Neural cell (in vitro differentiated cells): ENCODE measurements around the gene ADGRA1. TPM values are rescaled to one million over a fixed set of nuclear protein-coding genes. Genes with fewer than 3 reads are reported as not detected.

Experiments
- H2AFZ ChIP-seq: fragments of 200-600, 300-800 bp; sonication (generic), shearing (Covaris generic); 2 replicates; pipeline ENCODE4 v1.6.0; 2014; ENCODE audit warnings: low read depth, mild to moderate bottlenecking, antibody characterized with exemption, low read length, moderate library complexity
- H3F3A ChIP-seq: fragments of 200-600 bp; shearing (Covaris generic); 2 replicates; pipeline ENCODE4 v1.6.1; 2016; ENCODE audit warnings: mild to moderate bottlenecking, moderate library complexity, mixed read lengths, antibody characterized with exemption, low read length; ENCODE audit not compliant: insufficient read depth, poor library complexity, severe bottlenecking
- H3K27ac ChIP-seq: fragments of 200-600, 300-800 bp; sonication (generic), shearing (Covaris generic); 2 replicates; pipeline ENCODE4 v1.5.1; 2014; ENCODE audit warnings: mild to moderate bottlenecking, low read length, moderate library complexity
- H3K27me3 ChIP-seq: fragments of 300-800, 200-600 bp; sonication (generic), shearing (Covaris generic); 2 replicates; pipeline ENCODE4 v1.6.0; 2014; ENCODE audit warnings: mild to moderate bottlenecking, low read depth, low read length, moderate library complexity; ENCODE audit not compliant: insufficient read depth
- H3K36me3 ChIP-seq: fragments of 300-800, 200-600 bp; sonication (generic), shearing (Covaris generic); 2 replicates; pipeline ENCODE4 v1.5.1; 2014; ENCODE audit warnings: mild to moderate bottlenecking, antibody characterized with exemption, low read length, moderate library complexity; ENCODE audit not compliant: insufficient read depth
- H3K4me2 ChIP-seq: fragments of 300-800, 200-600 bp; sonication (generic), shearing (Covaris generic); 2 replicates; pipeline ENCODE4 v1.6.0; 2014; ENCODE audit warnings: mild to moderate bottlenecking, low read length
- H3K4me3 ChIP-seq: fragments of 300-800, 200-600 bp; sonication (generic), shearing (Covaris generic); 2 replicates; pipeline ENCODE4 v1.5.1; 2014; ENCODE audit warnings: mild to moderate bottlenecking, low read length, moderate library complexity
- H3K79me2 ChIP-seq: fragments of 200-600 bp; shearing (Covaris generic); replicated peaks from 2 replicates; pipeline ENCODE4 v1.6.0; 2014; ENCODE audit warnings: mild to moderate bottlenecking, low read length, moderate library complexity; ENCODE audit not compliant: insufficient read depth
- H3K9ac ChIP-seq: fragments of 300-800, 200-600 bp; sonication (generic), shearing (Covaris generic); 2 replicates; pipeline ENCODE4 v1.6.1; 2016; ENCODE audit warnings: mild to moderate bottlenecking, low read length, mixed read lengths
- H3K9me2 ChIP-seq: fragments of 200-600 bp; shearing (Covaris generic); 2 replicates; pipeline ENCODE4 v1.6.1; 2016; ENCODE audit warnings: mild to moderate bottlenecking, low read length, mixed read lengths; ENCODE audit not compliant: insufficient read depth
- H3K9me3 ChIP-seq: fragments of 200-600, 300-800 bp; sonication (generic), shearing (Covaris generic); 2 replicates; pipeline ENCODE4 v1.6.1; 2016; ENCODE audit warnings: mild to moderate bottlenecking, mixed run types, low read length, moderate library complexity, mixed read lengths
- H4K20me1 ChIP-seq: fragments of 200-600 bp; shearing (Covaris generic); 2 replicates; pipeline ENCODE4 v1.6.1; 2016; ENCODE audit warnings: mild to moderate bottlenecking, mixed run types; ENCODE audit not compliant: insufficient read depth
- EP300 ChIP-seq: fragments of 450-650 bp; conservative IDR thresholded peaks from 2 replicates; pipeline ENCODE4 v1.6.1; 2014; ENCODE audit warnings: antibody characterized with exemption, mild to moderate bottlenecking, moderate library complexity; ENCODE audit not compliant: poor library complexity, severe bottlenecking
- EZH2 ChIP-seq: fragments of 200-600, 300-800 bp; shearing (Covaris generic), sonication (generic); IDR thresholded peaks from 2 replicates; pipeline ENCODE4 v1.6.1; 2014; ENCODE audit warnings: antibody characterized with exemption, low read length, borderline replicate concordance, mild to moderate bottlenecking; ENCODE audit not compliant: insufficient read depth, poor library complexity, severe bottlenecking
- MXI1 ChIP-seq: fragments of 450-650 bp; conservative IDR thresholded peaks from 2 replicates; pipeline ENCODE4 v1.6.1; 2014; ENCODE audit warnings: antibody characterized with exemption, mild to moderate bottlenecking; ENCODE audit not compliant: poor library complexity, severe bottlenecking
- POLR2AphosphoS5 ChIP-seq: IDR thresholded peaks from 2 replicates; pipeline ENCODE4 v1.6.1; 2012
- RAD21 ChIP-seq: fragments of 450-650 bp; conservative IDR thresholded peaks from 2 replicates; pipeline ENCODE4 v1.6.1; 2014; ENCODE audit warnings: antibody characterized with exemption, mild to moderate bottlenecking, moderate library complexity
- SMC3 ChIP-seq: fragments of 450-650 bp; conservative IDR thresholded peaks from 2 replicates; pipeline ENCODE4 v1.6.1; 2014; ENCODE audit warnings: antibody characterized with exemption, mild to moderate bottlenecking, moderate library complexity; ENCODE audit not compliant: poor library complexity
- TAF1 ChIP-seq: IDR thresholded peaks from 2 replicates; pipeline ENCODE4 v1.6.1; 2012; ENCODE audit warnings: low read depth
- polyA plus RNA-seq: library from polyadenylated mRNA; depleted of rRNA; stranded (reverse); fragments of >200 nt; gene quantifications from 2 replicates; pipeline ENCODE4 v1.2.3, GENCODE V29; 2014
- TF ChIP-seq, protein P1 (sequence below): fragments of 450-650 bp; IDR thresholded peaks from 2 replicates; pipeline ENCODE4 v1.5.1; 2014; ENCODE audit warnings: antibody characterized with exemption, mild to moderate bottlenecking, moderate library complexity; ENCODE audit not compliant: poor library complexity, severe bottlenecking
- TF ChIP-seq, protein P2 (sequence below): IDR thresholded peaks from 2 replicates; pipeline ENCODE4 v1.6.1; 2012; ENCODE audit warnings: borderline replicate concordance

The ADGRA1 gene
- polyA plus RNA-seq, 1 donor from 2014 or later: 2.2 TPM

DNA sequence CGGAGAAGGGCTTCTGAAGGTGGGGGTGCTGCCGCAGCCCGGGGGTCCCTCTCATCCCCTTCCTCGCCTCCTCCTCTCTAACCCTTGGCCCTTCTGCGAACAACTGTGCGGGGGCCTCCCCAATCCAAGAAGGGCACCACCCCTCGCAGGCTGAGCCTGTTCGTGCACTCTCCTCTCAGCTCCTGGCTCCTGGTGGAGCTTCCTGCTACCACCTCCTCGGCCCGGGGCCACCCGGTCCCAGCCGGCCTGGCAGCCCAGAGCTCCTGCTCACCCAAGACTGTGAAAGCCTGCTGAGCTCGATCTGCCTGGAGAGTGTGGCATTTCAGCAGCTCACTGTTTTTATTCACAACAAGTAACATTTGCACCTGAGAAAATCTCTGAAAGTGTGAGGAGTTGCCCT, 2.4 kb downstream of the ADGRA1 start:
- H3K9me3 ChIP-seq: no peaks in the 10 kb centered on the region
- H3K4me3 ChIP-seq: peak overlapping the region; percentile 72
- no peaks in the 10 kb centered on the region for H3K79me2 ChIP-seq
- no peaks in the 10 kb centered on the region for H3K9me2 ChIP-seq
- H3K27ac ChIP-seq: no peak overlapping the region
- H3K36me3 ChIP-seq: no peaks in the 10 kb centered on the region
- no peaks in the 10 kb centered on the region for H3K27me3 ChIP-seq
- no peak for TF ChIP-seq POLR2AphosphoS5
- no peaks in the 10 kb centered on the region for H3F3A ChIP-seq
- no peak overlapping the region for H3K9ac ChIP-seq
- H3K4me2 ChIP-seq: no peak overlapping the region
- no peak overlapping the region for H2AFZ ChIP-seq
- H4K20me1 ChIP-seq: no peaks in the 10 kb centered on the region

DNA sequence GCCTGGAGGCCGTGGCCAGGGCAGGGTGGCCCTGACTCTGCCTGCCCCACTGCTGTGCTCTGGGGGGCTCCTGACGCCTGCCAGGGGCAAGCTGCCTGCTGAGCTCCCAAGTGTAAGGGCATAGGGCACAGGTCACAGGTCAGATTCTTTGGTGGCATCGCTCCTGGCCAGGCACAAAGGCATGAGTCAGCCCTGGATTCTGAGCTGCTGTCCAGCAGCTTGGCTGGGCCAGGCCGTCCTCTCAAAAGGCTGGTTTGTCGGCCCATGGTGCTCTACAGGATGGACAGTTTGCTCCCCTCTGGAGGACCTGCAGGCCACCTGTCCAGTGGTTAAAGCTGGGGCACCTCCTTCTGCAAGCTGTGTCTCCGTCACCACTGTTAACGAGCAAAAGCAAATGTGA, 2.9 kb downstream of the ADGRA1 start:
- Histone ChIP-seq H3K9me2 (no peaks in the 10 kb centered on the region), H4K20me1 (no peaks in the 10 kb centered on the region), H2AFZ (no peak overlapping the region), H3K4me2 (no peak overlapping the region), H3K27me3 (no peaks in the 10 kb centered on the region), H3K79me2 (no peaks in the 10 kb centered on the region), H3K27ac (no peak overlapping the region), H3K9me3 (no peaks in the 10 kb centered on the region), H3K4me3 (no peak overlapping the region), H3K36me3 (no peaks in the 10 kb centered on the region), H3K9ac (no peak overlapping the region), H3F3A (no peaks in the 10 kb centered on the region)
- TF ChIP-seq SMC3 (no peak), EZH2 (no peak), EP300 (no peak), TAF1 (no peak), POLR2AphosphoS5 (no peak), RAD21 (no peak), MXI1 (no peak)
- TF ChIP-seq, protein P1, sequence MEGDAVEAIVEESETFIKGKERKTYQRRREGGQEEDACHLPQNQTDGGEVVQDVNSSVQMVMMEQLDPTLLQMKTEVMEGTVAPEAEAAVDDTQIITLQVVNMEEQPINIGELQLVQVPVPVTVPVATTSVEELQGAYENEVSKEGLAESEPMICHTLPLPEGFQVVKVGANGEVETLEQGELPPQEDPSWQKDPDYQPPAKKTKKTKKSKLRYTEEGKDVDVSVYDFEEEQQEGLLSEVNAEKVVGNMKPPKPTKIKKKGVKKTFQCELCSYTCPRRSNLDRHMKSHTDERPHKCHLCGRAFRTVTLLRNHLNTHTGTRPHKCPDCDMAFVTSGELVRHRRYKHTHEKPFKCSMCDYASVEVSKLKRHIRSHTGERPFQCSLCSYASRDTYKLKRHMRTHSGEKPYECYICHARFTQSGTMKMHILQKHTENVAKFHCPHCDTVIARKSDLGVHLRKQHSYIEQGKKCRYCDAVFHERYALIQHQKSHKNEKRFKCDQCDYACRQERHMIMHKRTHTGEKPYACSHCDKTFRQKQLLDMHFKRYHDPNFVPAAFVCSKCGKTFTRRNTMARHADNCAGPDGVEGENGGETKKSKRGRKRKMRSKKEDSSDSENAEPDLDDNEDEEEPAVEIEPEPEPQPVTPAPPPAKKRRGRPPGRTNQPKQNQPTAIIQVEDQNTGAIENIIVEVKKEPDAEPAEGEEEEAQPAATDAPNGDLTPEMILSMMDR: no peak
- TF ChIP-seq, protein P2, sequence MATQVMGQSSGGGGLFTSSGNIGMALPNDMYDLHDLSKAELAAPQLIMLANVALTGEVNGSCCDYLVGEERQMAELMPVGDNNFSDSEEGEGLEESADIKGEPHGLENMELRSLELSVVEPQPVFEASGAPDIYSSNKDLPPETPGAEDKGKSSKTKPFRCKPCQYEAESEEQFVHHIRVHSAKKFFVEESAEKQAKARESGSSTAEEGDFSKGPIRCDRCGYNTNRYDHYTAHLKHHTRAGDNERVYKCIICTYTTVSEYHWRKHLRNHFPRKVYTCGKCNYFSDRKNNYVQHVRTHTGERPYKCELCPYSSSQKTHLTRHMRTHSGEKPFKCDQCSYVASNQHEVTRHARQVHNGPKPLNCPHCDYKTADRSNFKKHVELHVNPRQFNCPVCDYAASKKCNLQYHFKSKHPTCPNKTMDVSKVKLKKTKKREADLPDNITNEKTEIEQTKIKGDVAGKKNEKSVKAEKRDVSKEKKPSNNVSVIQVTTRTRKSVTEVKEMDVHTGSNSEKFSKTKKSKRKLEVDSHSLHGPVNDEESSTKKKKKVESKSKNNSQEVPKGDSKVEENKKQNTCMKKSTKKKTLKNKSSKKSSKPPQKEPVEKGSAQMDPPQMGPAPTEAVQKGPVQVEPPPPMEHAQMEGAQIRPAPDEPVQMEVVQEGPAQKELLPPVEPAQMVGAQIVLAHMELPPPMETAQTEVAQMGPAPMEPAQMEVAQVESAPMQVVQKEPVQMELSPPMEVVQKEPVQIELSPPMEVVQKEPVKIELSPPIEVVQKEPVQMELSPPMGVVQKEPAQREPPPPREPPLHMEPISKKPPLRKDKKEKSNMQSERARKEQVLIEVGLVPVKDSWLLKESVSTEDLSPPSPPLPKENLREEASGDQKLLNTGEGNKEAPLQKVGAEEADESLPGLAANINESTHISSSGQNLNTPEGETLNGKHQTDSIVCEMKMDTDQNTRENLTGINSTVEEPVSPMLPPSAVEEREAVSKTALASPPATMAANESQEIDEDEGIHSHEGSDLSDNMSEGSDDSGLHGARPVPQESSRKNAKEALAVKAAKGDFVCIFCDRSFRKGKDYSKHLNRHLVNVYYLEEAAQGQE: no peak

DNA sequence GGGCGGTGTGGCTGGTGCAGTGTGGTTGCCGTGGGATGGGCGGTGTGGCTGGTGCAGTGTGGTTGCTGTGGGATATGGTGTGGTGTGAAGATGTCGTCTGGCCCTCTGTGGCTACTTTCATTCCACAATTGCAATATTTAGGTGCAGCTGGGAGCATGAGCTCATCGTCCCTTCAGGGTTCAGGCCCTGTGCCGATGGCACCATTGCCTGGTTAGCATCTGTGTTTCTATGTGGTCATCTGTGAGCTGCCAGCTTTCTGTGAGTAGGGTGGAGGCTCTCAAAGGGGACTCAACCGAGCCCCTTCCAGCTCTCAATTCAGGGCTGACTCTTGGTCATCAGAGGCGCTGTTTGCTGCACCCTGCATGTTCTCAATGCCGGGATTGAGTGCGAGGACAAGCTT, 3.6 kb downstream of the ADGRA1 start:
- Histone ChIP-seq H3K36me3 (no peaks in the 10 kb centered on the region), H3K27ac (no peak overlapping the region), H3K9me2 (no peaks in the 10 kb centered on the region), H2AFZ (no peak overlapping the region), H3K9me3 (no peaks in the 10 kb centered on the region), H3K27me3 (no peaks in the 10 kb centered on the region), H3K4me2 (no peak overlapping the region), H4K20me1 (no peaks in the 10 kb centered on the region), H3K79me2 (no peaks in the 10 kb centered on the region), H3K9ac (no peak overlapping the region), H3F3A (no peaks in the 10 kb centered on the region), H3K4me3 (no peak overlapping the region)
- TF ChIP-seq EZH2 (no peak), MXI1 (no peak), POLR2AphosphoS5 (no peak), EP300 (no peak), SMC3 (no peak), TAF1 (no peak), RAD21 (no peak)
- TF ChIP-seq, protein P1: no peak
- TF ChIP-seq, protein P2: no peak
